K562 (cell line): ENCODE measurements around the gene NXN. TPM values are rescaled to one million over a fixed set of nuclear protein-coding genes. Genes with fewer than 3 reads are reported as not detected.

Source experiments
- ATAC-seq: fragments of 200-7000 bp; cut with Tn5 transposase; 3 replicates; pipeline ENCODE4 v1.9.1; 2020; ENCODE audit warnings: moderate library complexity
- BruUV-seq: library from RNA; stranded (reverse); fragments of 400-500 nt; replicated peaks from 2 replicates; lab custom pipeline; 2021; lab: Mats Ljungman, UMichigan
- CTCF ChIA-PET: fragments of 300-600 bp; formaldehyde crosslinking; extraction: SDS; loops from one replicate; lab custom pipeline; 2021; ENCODE audit warnings: low intra/inter-chr PET ratio; lab: Yijun Ruan, JAX
- POLR2A ChIA-PET: fragments of 300-600, 350-650 bp; sonication (Branson Sonifier 250); formaldehyde crosslinking; extraction: SDS; loops from one replicate; lab custom pipeline; 2021; ENCODE audit warnings: antibody characterized with exemption, inconsistent platforms; lab: Yijun Ruan, JAX
- DNase-seq, 4 experiments: peaks; one replicate each; pipeline versions ENCODE4 v3.0.0 to v3.0.0-alpha.2; 2011 to 2018; ENCODE audit warnings: low spot score in 3 of 4, mixed read lengths in 3 of 4; ENCODE audit errors: extremely low read depth in 1 of 4
- FAIRE-seq: peaks from 2 replicates; lab custom pipeline; 2011; peaks lifted over from hg19 to GRCh38; lab: Jason Lieb, UNC
- H2AFZ ChIP-seq: 2 replicates; pipeline ENCODE4 v1.6.0; 2011; ENCODE audit warnings: low read depth, low read length, control low read depth, inconsistent platforms
- H3K27ac ChIP-seq: fragments of 200-600 bp; 3 replicates; pipeline ENCODE4 v1.8.0; 2011; ENCODE audit warnings: low read depth, mild to moderate bottlenecking, control low read depth, inconsistent platforms, low read length, moderate library complexity, mixed read lengths; ENCODE audit errors: extremely low read depth
- H3K27me3 ChIP-seq, 2 experiments: fragments of 300-600 bp in 1 of 2; 2 replicates in 1 of 2; 3 replicates in 1 of 2; pipeline versions ENCODE4 v1.6.0 to v1.8.0; 2011; ENCODE audit warnings: inconsistent platforms in 2 of 2, low read length in 2 of 2, mild to moderate bottlenecking in 1 of 2, mixed read lengths in 1 of 2, moderate library complexity in 1 of 2; ENCODE audit not compliant: control insufficient read depth in 2 of 2, insufficient read depth in 2 of 2
- H3K36me3 ChIP-seq: fragments of 300-600 bp; 3 replicates; pipeline ENCODE4 v1.8.0; 2011; ENCODE audit warnings: mild to moderate bottlenecking, low read length, inconsistent platforms; ENCODE audit not compliant: control insufficient read depth, insufficient read depth
- H3K4me1 ChIP-seq, 2 experiments: fragments of 200-600 bp in 1 of 2; replicated peaks in 1 of 2; 2 replicates in 1 of 2; 3 replicates in 1 of 2; pipeline versions ENCODE4 v1.5.1 to v1.8.0; 2011; ENCODE audit warnings: inconsistent platforms in 2 of 2, low read length in 2 of 2, mild to moderate bottlenecking in 1 of 2, mixed read lengths in 1 of 2, moderate library complexity in 1 of 2; ENCODE audit not compliant: control insufficient read depth in 2 of 2, insufficient read depth in 2 of 2
- H3K4me2 ChIP-seq: 2 replicates; pipeline ENCODE4 v1.6.1; 2011; ENCODE audit warnings: low read length, control low read depth, inconsistent platforms, mixed read lengths; ENCODE audit not compliant: insufficient read depth
- H3K4me3 ChIP-seq: fragments of 200-600 bp; sonication (generic), shearing (Covaris generic); 2 replicates; pipeline ENCODE4 v1.5.1; 2016; ENCODE audit warnings: control low read depth, inconsistent platforms
- H3K79me2 ChIP-seq: fragments of 200-600 bp; 3 replicates; pipeline ENCODE4 v1.8.0; 2011; ENCODE audit warnings: low read length, inconsistent platforms; ENCODE audit not compliant: control insufficient read depth, insufficient read depth
- H3K9ac ChIP-seq, 2 experiments: 2 replicates each; pipeline versions ENCODE4 v1.6.0 to v1.6.1; 2011; ENCODE audit warnings: low read depth in 2 of 2, low read length in 2 of 2, control low read depth in 1 of 2, inconsistent platforms in 1 of 2, mild to moderate bottlenecking in 1 of 2, mixed read lengths in 1 of 2; ENCODE audit not compliant: insufficient read depth in 1 of 2
- H3K9me1 ChIP-seq: one replicate; pipeline ENCODE4 v1.6.0; 2011; ENCODE audit warnings: inconsistent platforms, mild to moderate bottlenecking, low read length, moderate library complexity; ENCODE audit not compliant: control insufficient read depth, insufficient read depth
- H3K9me3 ChIP-seq: replicated peaks from 2 replicates; pipeline ENCODE4 v1.5.1; 2011; ENCODE audit warnings: low read depth, low read length, inconsistent platforms; ENCODE audit not compliant: control insufficient read depth, insufficient read depth
- H4K20me1 ChIP-seq: replicated peaks from 2 replicates; pipeline ENCODE4 v1.6.1; 2011; ENCODE audit warnings: low read length, inconsistent platforms, mixed read lengths; ENCODE audit not compliant: control insufficient read depth, insufficient read depth
- GABPB1 ChIP-seq: sonication (generic); formaldehyde crosslinking; IDR thresholded peaks from 2 replicates; pipeline ENCODE4 v1.8.0; 2022; ENCODE audit warnings: mild to moderate bottlenecking, missing genetic modification reagents
- KLF6 ChIP-seq: fragments of 250-450 bp; sonication (Bioruptor Pico); IDR thresholded peaks from 2 replicates; pipeline ENCODE4 v1.4.0; 2020; ENCODE audit warnings: mild to moderate bottlenecking, moderate library complexity, borderline replicate concordance
- NFE2L1 ChIP-seq: fragments of 450-650 bp; IDR thresholded peaks from 2 replicates; pipeline ENCODE4 v1.6.1; 2016; ENCODE audit warnings: missing genetic modification characterization, low read depth, mild to moderate bottlenecking, missing compliant biosample characterization, moderate library complexity, borderline replicate concordance
- PHF8 ChIP-seq: fragments of 200-600 bp; sonication (generic); IDR thresholded peaks from 2 replicates; pipeline ENCODE4 v1.6.1; 2012; ENCODE audit warnings: mixed run types, mild to moderate bottlenecking, inconsistent platforms, low read length, moderate library complexity, borderline replicate concordance
- PKNOX1 ChIP-seq: fragments of 450-650 bp; IDR thresholded peaks from 2 replicates; pipeline ENCODE4 v1.6.1; 2016
- PPARD ChIP-seq: fragments of 250-450 bp; sonication (Bioruptor Pico); IDR thresholded peaks from 2 replicates; pipeline ENCODE4 v1.8.0; 2022; ENCODE audit warnings: inconsistent platforms, mild to moderate bottlenecking, moderate library complexity
- SMARCA5 ChIP-seq: fragments of 450-650 bp; IDR thresholded peaks from 2 replicates; pipeline ENCODE4 v1.6.1; 2016
- ZNF174 ChIP-seq: fragments of 250-450 bp; sonication (Bioruptor Pico); IDR thresholded peaks from 2 replicates; pipeline ENCODE4 v1.4.0; 2020; ENCODE audit warnings: mild to moderate bottlenecking
- ZNF274 ChIP-seq: IDR thresholded peaks from 2 replicates; pipeline ENCODE4 v1.6.1; 2011; ENCODE audit warnings: low read depth, mild to moderate bottlenecking, low read length, moderate library complexity, borderline replicate concordance
- ZNF668 ChIP-seq: fragments of 250-450 bp; sonication (Bioruptor Pico); IDR thresholded peaks from 2 replicates; pipeline ENCODE4 v1.8.0; 2022; ENCODE audit warnings: mild to moderate bottlenecking, inconsistent platforms
- WGBS: fragments of 100-300 bp; shearing (Covaris generic); methylation state at CpG from one replicate; pipeline ENCODE4 v1.1.6; 2016; ENCODE audit warnings: low coverage, mixed read lengths; ENCODE audit not compliant: insufficient coverage; ENCODE audit errors: missing lambda C conversion rate; 5-methylcytosine and 5-hydroxymethylcytosine counted together
- in situ Hi-C: fragments of 300-500 bp; cut with MboI; formaldehyde crosslinking; loops from 4 replicates; pipeline ENCODE4 v1.15.0; 2018; ENCODE audit warnings: inconsistent platforms, mixed read lengths
- intact Hi-C: fragments of 100-400 bp; cut with micrococcal nuclease; formaldehyde crosslinking; loops from 2 replicates; pipeline ENCODE4 v1.14.2; 2022
- polyA plus RNA-seq, 8 experiments: library from polyadenylated mRNA; depleted of rRNA in 4 of 8; stranded (reverse) in 5 of 8; unstranded in 3 of 8; fragments of >200 nt; fragmentation: Nextera tagmentation in 2 of 8; fragmentation: Illumina TruSeq in 1 of 8; extraction: Ambion mirVana in 2 of 8; extraction: Trizol in 1 of 8; gene quantifications; 2 replicates each; pipeline versions ENCODE4 v1.2.1 to v1.2.3, GENCODE V29; 2011 to 2014; ENCODE audit warnings: inconsistent platforms in 1 of 8, missing spikeins in 1 of 8
- total RNA-seq, 7 experiments: library from RNA; depleted of rRNA in 6 of 7; stranded (reverse); fragments of >200 nt in 6 of 7; fragmentation: Illumina TruSeq in 2 of 7; extraction: Trizol in 2 of 7; gene quantifications; 2 replicates each; pipeline versions ENCODE4 v1.2.1 to v1.2.3, GENCODE V29; 2011 to 2021; ENCODE audit warnings: low replicate concordance in 1 of 7

Gene NXN
- total and polyA plus RNA-seq, 9 of the 15 experiments (the other 6 are each of a cell fraction or from before 2014, with no cell fraction given) = 0.08 to 0.39 (median 0.29) TPM; not detected in 5

GRCh38 chr17:967122-967521, 12.5 kb downstream of the NXN start:
- CTCF ChIA-PET = no interaction called here
- Histone ChIP-seq H3K79me2 (no peaks in the 10 kb centered on the region), H3K9me1 (no peaks in the 10 kb centered on the region), H3K36me3 (no peaks in the 10 kb centered on the region), H3K9me3 (no peaks in the 10 kb centered on the region), H2AFZ (no peak overlapping the region), H3K27ac (no peak overlapping the region), H3K27me3 (peaks cover 16 to 54% of the 10 kb centered on the region in 2 experiments; a peak in 4 of 5 replicates), H3K9ac (no peak overlapping the region), H3K4me3 (no peak overlapping the region), H4K20me1 (0 out of 2 replicates have a peak, but pooled peaks cover 5% of the 10 kb centered on the region), H3K4me1 (no peaks in the 10 kb centered on the region; a peak in 1 of 5 replicates), H3K4me2 (no peak overlapping the region)
- in situ Hi-C loops (no loop called here), intact Hi-C loops (no loop called here)
- 4% methylated on average over 9 of the region's 9 CpGs for WGBS
- no peak for TF ChIP-seq ZNF274
- TF ChIP-seq NFE2L1 = no peak
- no peak for TF ChIP-seq PHF8
- TF ChIP-seq KLF6 (CRISPR knock-in tag) = no peak
- no TSS peak for BruUV-seq
- DNase-seq = no peak
- POLR2A ChIA-PET = no interaction called here
- ATAC-seq = no peak
- no peak for FAIRE-seq

- ATAC-seq = no peak
- H3K27me3 ChIP-seq = peaks cover 13 to 38% of the 10 kb centered on the region in 2 experiments; a peak in 4 of 5 replicates
- TF ChIP-seq ZNF668 (CRISPR knock-in tag) (no peak), PKNOX1 (no peak), PPARD (CRISPR knock-in tag) (no peak), GABPB1 (CRISPR knock-in tag) (no peak), SMARCA5 (no peak), ZNF174 (CRISPR knock-in tag) (no peak)
- TF ChIP-seq, all 486 proteins: peak for 0
- Histone ChIP-seq H3K4me2 (no peak overlapping the region), H3K9me1 (no peaks in the 10 kb centered on the region), H3K9ac (no peak overlapping the region), H3K27ac (no peak overlapping the region), H3K36me3 (no peaks in the 10 kb centered on the region), H2AFZ (no peak overlapping the region), H3K9me3 (no peaks in the 10 kb centered on the region), H3K79me2 (no peaks in the 10 kb centered on the region), H4K20me1 (0 out of 2 replicates have a peak, but pooled peaks cover 5% of the 10 kb centered on the region), H3K4me1 (no peaks in the 10 kb centered on the region; a peak in 1 of 5 replicates), H3K4me3 (no peak overlapping the region)
- DNase-seq = no peak
- WGBS = 1% methylated on average over 9 of the region's 12 CpGs
- intact Hi-C loops = no loop called here
- FAIRE-seq = no peak
- in situ Hi-C loops = no loop called here
- no TSS peak for BruUV-seq
- ChIA-PET POLR2A (interaction anchor here (1.1 kb wide), 1 partner anchor 12 kb away, joined by 3 read pairs; no protein-coding TSS in a partner anchor), CTCF (no interaction called here)
These were observed 14.1 kb downstream of the NXN start for GRCh38 chr17:965311-965989.
